Naive thymus-derived CD8-positive, alpha-beta T cell (primary cell): ENCODE results near the gene NTM. TPM values are rescaled to one million over a fixed set of nuclear protein-coding genes. Genes with fewer than 3 reads are reported as not detected.

ENCODE experiments used
- ATAC-seq, 2 donors: fragments of 150-1000 bp; cut with Tn5 transposase in 1 of 2; sonication (Bioruptor Pico), chemical (Tn5 transposase) in 1 of 2; 1 replicate in 1 of 2; 2 replicates in 1 of 2; pipeline ENCODE4 v1.10.0; 2021; ENCODE audit warnings: mild to moderate bottlenecking in 2 of 2, moderate library complexity in 2 of 2
- POLR2A ChIA-PET: fragments of 350-600 bp; sonication (Branson Sonifier 250); formaldehyde crosslinking; loops from one replicate; lab custom pipeline; 2021; ENCODE audit warnings: antibody characterized with exemption; lab: Charles Lee
- DNase-seq, 10 donors: peaks; one replicate each; pipeline versions ENCODE4 v3.0.0 to v3.0.0-alpha.2; 2020 to 2022
- H3K27ac Mint-ChIP-seq, 10 donors: one replicate each; pipeline ENCODE4 v1.8.0; 2020 to 2022; ENCODE audit warnings: mild to moderate bottlenecking in 10 of 10, mixed read lengths in 10 of 10, moderate library complexity in 4 of 10, inconsistent platforms in 1 of 10
- H3K27me3 Mint-ChIP-seq, 5 donors: one replicate each; pipeline ENCODE4 v1.8.0; 2021 to 2022; ENCODE audit warnings: mixed read lengths in 5 of 5
- H3K36me3 Mint-ChIP-seq, 3 donors: one replicate each; pipeline ENCODE4 v1.8.0; 2020 to 2022; ENCODE audit warnings: mixed read lengths in 3 of 3, mild to moderate bottlenecking in 2 of 3, inconsistent platforms in 1 of 3
- H3K4me1 Mint-ChIP-seq, 4 donors: one replicate each; pipeline ENCODE4 v1.8.0; 2021 to 2022; ENCODE audit warnings: mixed read lengths in 4 of 4
- H3K4me3 Mint-ChIP-seq, 10 donors: one replicate each; pipeline ENCODE4 v1.8.0; 2020 to 2022; ENCODE audit warnings: mild to moderate bottlenecking in 10 of 10, mixed read lengths in 10 of 10, moderate library complexity in 6 of 10, inconsistent platforms in 1 of 10
- H3K9me3 Mint-ChIP-seq, 9 donors: one replicate each; pipeline ENCODE4 v1.8.0; 2020 to 2022; ENCODE audit warnings: mixed read lengths in 9 of 9, mild to moderate bottlenecking in 3 of 9, inconsistent platforms in 1 of 9, moderate library complexity in 1 of 9
- polyA plus RNA-seq, 3 donors: library from polyadenylated mRNA; unstranded; fragments of 300-500 nt; fragmentation: Illumina TruSeq; gene quantifications; one replicate each; pipeline ENCODE4 v1.2.3, GENCODE V29; 2021
- total RNA-seq, 8 experiments: library from RNA in 2 of 8; stranded (reverse) in 2 of 8; gene quantifications; one replicate each; pipeline ENCODE4 v1.2.3 and lab custom pipeline; 2021 to 2026

NTM gene
- total and polyA plus RNA-seq, 5 experiments from 2014 or later: not detected

GRCh38 chr11:131888230-131888855 lies 517.9 kb downstream of the NTM start:
- Mint-ChIP-seq H3K9me3 (peaks cover 0 to 10% (median 0%) of the 10 kb centered on the region in 9 donors), H3K4me3 (no peak overlapping the region), H3K27me3 (peaks cover 0 to 9% (median 0%) of the 10 kb centered on the region in 5 donors), H3K27ac (no peak overlapping the region), H3K36me3 (no peaks in the 10 kb centered on the region), H3K4me1 (peaks cover 0 to 2% (median 0%) of the 10 kb centered on the region in 4 donors)
- no peak for DNase-seq
- ATAC-seq: no peak
- POLR2A ChIA-PET: no interaction called here

- no peak for DNase-seq
- no peak overlapping the region for H3K27ac Mint-ChIP-seq
- POLR2A ChIA-PET: no interaction called here
- peaks cover 0 to 9% (median 0%) of the 10 kb centered on the region in 9 donors for H3K9me3 Mint-ChIP-seq
- no peaks in the 10 kb centered on the region for H3K36me3 Mint-ChIP-seq
- peaks cover 0 to 8% (median 0%) of the 10 kb centered on the region in 5 donors for H3K27me3 Mint-ChIP-seq
- ATAC-seq: no peak
- peaks cover 0 to 2% (median 0%) of the 10 kb centered on the region in 4 donors for H3K4me1 Mint-ChIP-seq
- H3K4me3 Mint-ChIP-seq: no peak overlapping the region
These were observed 518.7 kb downstream of the NTM start for GRCh38 chr11:131889146-131889577.

GRCh38 chr11:131889760-131890581 lies 519.6 kb downstream of the NTM start:
- Mint-ChIP-seq H3K27me3 (peaks cover 0 to 7% (median 0%) of the 10 kb centered on the region in 5 donors), H3K4me1 (no peaks in the 10 kb centered on the region), H3K27ac (no peak overlapping the region), H3K36me3 (no peaks in the 10 kb centered on the region), H3K9me3 (peaks cover 0 to 3% (median 0%) of the 10 kb centered on the region in 9 donors), H3K4me3 (no peak overlapping the region)
- DNase-seq (no peak), ATAC-seq (no peak)
- POLR2A ChIA-PET: no interaction called here

- Mint-ChIP-seq H3K9me3 (no peaks in the 10 kb centered on the region), H3K27me3 (peaks cover 0 to 7% (median 1%) of the 10 kb centered on the region in 5 donors), H3K4me1 (no peaks in the 10 kb centered on the region), H3K36me3 (no peaks in the 10 kb centered on the region), H3K27ac (no peak overlapping the region), H3K4me3 (no peak overlapping the region)
- ATAC-seq (no peak), DNase-seq (no peak)
- POLR2A ChIA-PET: no interaction called here
These were observed 522.9 kb downstream of the NTM start for GRCh38 chr11:131893103-131893890.

- no peak overlapping the region for H3K27ac Mint-ChIP-seq
- DNase-seq (no peak), ATAC-seq (no peak)
- no peak overlapping the region for H3K4me3 Mint-ChIP-seq
- POLR2A ChIA-PET: no interaction called here
- no peaks in the 10 kb centered on the region for H3K4me1 Mint-ChIP-seq
- peaks cover 0 to 7% (median 1%) of the 10 kb centered on the region in 5 donors for H3K27me3 Mint-ChIP-seq
- no peaks in the 10 kb centered on the region for H3K9me3 Mint-ChIP-seq
- no peaks in the 10 kb centered on the region for H3K36me3 Mint-ChIP-seq
These were observed 523.6 kb downstream of the NTM start for GRCh38 chr11:131893988-131894387.

- Mint-ChIP-seq H3K4me3 (no peak overlapping the region), H3K4me1 (no peaks in the 10 kb centered on the region), H3K27ac (no peak overlapping the region), H3K9me3 (no peaks in the 10 kb centered on the region), H3K27me3 (peaks cover 0 to 8% (median 1%) of the 10 kb centered on the region in 5 donors), H3K36me3 (no peaks in the 10 kb centered on the region)
- no peak for ATAC-seq
- POLR2A ChIA-PET: no interaction called here
- DNase-seq: no peak
These were observed 524.5 kb downstream of the NTM start for GRCh38 chr11:131894615-131895544.

- no peak overlapping the region for H3K27ac Mint-ChIP-seq
- no peaks in the 10 kb centered on the region for H3K36me3 Mint-ChIP-seq
- H3K4me1 Mint-ChIP-seq: no peaks in the 10 kb centered on the region
- DNase-seq (no peak), ATAC-seq (no peak)
- H3K27me3 Mint-ChIP-seq: peaks cover 0 to 15% (median 1%) of the 10 kb centered on the region in 5 donors
- peaks cover 0 to 2% (median 0%) of the 10 kb centered on the region in 9 donors for H3K9me3 Mint-ChIP-seq
- POLR2A ChIA-PET: no interaction called here
- no peak overlapping the region for H3K4me3 Mint-ChIP-seq
These were observed 525.5 kb downstream of the NTM start for GRCh38 chr11:131895865-131896264.

GRCh38 chr11:131896978-131897615 lies 526.7 kb downstream of the NTM start:
- Mint-ChIP-seq H3K9me3 (peaks cover 0 to 2% (median 0%) of the 10 kb centered on the region in 9 donors), H3K4me1 (no peaks in the 10 kb centered on the region), H3K27ac (no peak overlapping the region), H3K27me3 (peaks cover 0 to 15% (median 1%) of the 10 kb centered on the region in 5 donors), H3K36me3 (no peaks in the 10 kb centered on the region), H3K4me3 (no peak overlapping the region)
- DNase-seq: no peak
- POLR2A ChIA-PET: no interaction called here
- no peak for ATAC-seq

GRCh38 chr11:131897956-131898355 lies 527.5 kb downstream of the NTM start:
- Mint-ChIP-seq H3K4me1 (no peaks in the 10 kb centered on the region), H3K27me3 (peaks cover 1 to 17% (median 6%) of the 10 kb centered on the region in 5 donors), H3K36me3 (no peaks in the 10 kb centered on the region), H3K4me3 (no peak overlapping the region), H3K27ac (no peak overlapping the region), H3K9me3 (peaks cover 0 to 2% (median 0%) of the 10 kb centered on the region in 9 donors)
- DNase-seq: no peak
- POLR2A ChIA-PET: no interaction called here
- ATAC-seq: no peak

GRCh38 chr11:131898949-131899348 lies 528.5 kb downstream of the NTM start:
- DNase-seq (no peak), ATAC-seq (no peak)
- POLR2A ChIA-PET: no interaction called here
- Mint-ChIP-seq H3K4me3 (no peak overlapping the region), H3K27ac (no peak overlapping the region), H3K27me3 (peaks cover 1 to 12% (median 6%) of the 10 kb centered on the region in 5 donors), H3K9me3 (peaks cover 0 to 2% (median 0%) of the 10 kb centered on the region in 9 donors), H3K36me3 (no peaks in the 10 kb centered on the region), H3K4me1 (no peaks in the 10 kb centered on the region)

GRCh38 chr11:131899950-131900580 lies 529.6 kb downstream of the NTM start:
- ATAC-seq (no peak), DNase-seq (no peak)
- H3K4me1 Mint-ChIP-seq: no peaks in the 10 kb centered on the region
- peak overlapping the region in 1 of 10 donors; percentile 17 for H3K27ac Mint-ChIP-seq
- peaks cover 1 to 12% (median 6%) of the 10 kb centered on the region in 5 donors for H3K27me3 Mint-ChIP-seq
- no peak overlapping the region for H3K4me3 Mint-ChIP-seq
- H3K9me3 Mint-ChIP-seq: peaks cover 0 to 2% (median 0%) of the 10 kb centered on the region in 9 donors
- H3K36me3 Mint-ChIP-seq: no peaks in the 10 kb centered on the region
- POLR2A ChIA-PET: no interaction called here
